IMR-90 (cell line): Measurements from ENCODE around the gene HMG20B. TPM values are rescaled to one million over a fixed set of nuclear protein-coding genes. Genes with fewer than 3 reads are reported as not detected.

Source experiments
- ATAC-seq: fragments of 200-7000 bp; cut with Tn5 transposase; 2 replicates; pipeline ENCODE4 v1.9.1; 2020; ENCODE audit warnings: low read depth, mild to moderate bottlenecking, moderate library complexity
- BruUV-seq: library from RNA; stranded (reverse); fragments of 400-500 nt; replicated peaks from 2 replicates; lab custom pipeline; 2021; lab: Mats Ljungman, UMichigan
- CTCF ChIA-PET: fragments of 300-600 bp; formaldehyde crosslinking; extraction: SDS; loops from one replicate; lab custom pipeline; 2021; ENCODE audit warnings: antibody characterized with exemption; lab: Yijun Ruan, JAX
- POLR2A ChIA-PET: fragments of 300-600 bp; sonication (Branson Sonifier 250); formaldehyde crosslinking; loops from one replicate; lab custom pipeline; 2022; ENCODE audit warnings: antibody characterized with exemption; ENCODE audit not compliant: unreplicated experiment; lab: Charles Lee
- DNase-seq: peaks from one replicate; pipeline ENCODE4 v3.0.0; 2013
- H2AFZ ChIP-seq: replicated peaks from 2 replicates; pipeline ENCODE3; 2013; ENCODE audit warnings: low read length, mild to moderate bottlenecking; ENCODE audit not compliant: poor library complexity
- H2AK5ac ChIP-seq: 2 replicates; pipeline ENCODE4 v1.6.1; 2013; ENCODE audit warnings: low read depth, low read length, inconsistent platforms
- H2AK9ac ChIP-seq: replicated peaks from 2 replicates; pipeline ENCODE3; 2013; ENCODE audit warnings: mild to moderate bottlenecking, low read depth, low read length, moderate library complexity; ENCODE audit not compliant: poor library complexity
- H2BK120ac ChIP-seq: 2 replicates; pipeline ENCODE4 v1.6.1; 2013; ENCODE audit warnings: low read depth, low read length, inconsistent platforms
- H2BK15ac ChIP-seq: 3 replicates; pipeline ENCODE4 v1.6.1; 2013; ENCODE audit warnings: low read depth, low read length, inconsistent platforms
- H2BK20ac ChIP-seq: 2 replicates; pipeline ENCODE4 v1.6.1; 2013; ENCODE audit warnings: low read depth, mild to moderate bottlenecking, inconsistent platforms, low read length, moderate library complexity
- H2BK5ac ChIP-seq: 2 replicates; pipeline ENCODE4 v1.6.1; 2013; ENCODE audit warnings: mild to moderate bottlenecking, low read depth, low read length, inconsistent platforms; ENCODE audit not compliant: poor library complexity, severe bottlenecking
- H3K14ac ChIP-seq: replicated peaks from 2 replicates; pipeline ENCODE4 v1.6.1; 2013; ENCODE audit warnings: low read depth, low read length, inconsistent platforms
- H3K18ac ChIP-seq: 2 replicates; pipeline ENCODE4 v1.6.1; 2013; ENCODE audit warnings: low read depth, low read length, control low read depth
- H3K23ac ChIP-seq: 2 replicates; pipeline ENCODE4 v1.6.1; 2013; ENCODE audit warnings: low read depth, low read length, inconsistent platforms
- H3K27ac ChIP-seq: 2 replicates; pipeline ENCODE4 v1.5.1; 2013; ENCODE audit warnings: mild to moderate bottlenecking, control low read depth, low read length; ENCODE audit not compliant: insufficient read depth
- H3K27me3 ChIP-seq: 2 replicates; pipeline ENCODE4 v1.6.1; 2013; ENCODE audit warnings: low read length; ENCODE audit not compliant: control insufficient read depth, insufficient read depth
- H3K36me3 ChIP-seq: 2 replicates; pipeline ENCODE4 v1.6.1; 2013; ENCODE audit warnings: low read length, mixed read lengths; ENCODE audit not compliant: control insufficient read depth, insufficient read depth
- H3K4ac ChIP-seq: 2 replicates; pipeline ENCODE4 v1.6.1; 2013; ENCODE audit warnings: low read depth, low read length, inconsistent platforms
- H3K4me1 ChIP-seq: 2 replicates; pipeline ENCODE4 v1.6.1; 2013; ENCODE audit warnings: low read length, mixed read lengths; ENCODE audit not compliant: control insufficient read depth, insufficient read depth
- H3K4me2 ChIP-seq: 2 replicates; pipeline ENCODE4 v1.6.1; 2013; ENCODE audit warnings: low read depth, mild to moderate bottlenecking, control low read depth, low read length, moderate library complexity
- H3K4me3 ChIP-seq: 2 replicates; pipeline ENCODE4 v1.5.1; 2013; ENCODE audit warnings: low read depth, mild to moderate bottlenecking, control low read depth, low read length, moderate library complexity; ENCODE audit not compliant: insufficient read depth
- H3K56ac ChIP-seq: 2 replicates; pipeline ENCODE4 v1.6.1; 2013; ENCODE audit warnings: low read length, inconsistent platforms; ENCODE audit not compliant: insufficient read depth; ENCODE audit errors: extremely low read depth
- H3K79me1 ChIP-seq, 2 experiments: 2 replicates each; pipeline ENCODE4 v1.6.1; 2013; ENCODE audit warnings: low read length in 2 of 2, inconsistent platforms in 1 of 2, low read depth in 1 of 2
- H3K9ac ChIP-seq: 2 replicates; pipeline ENCODE4 v1.6.1; 2013; ENCODE audit warnings: low read depth, low read length, control low read depth
- H3K9me1 ChIP-seq: 2 replicates; pipeline ENCODE4 v1.6.1; 2013; ENCODE audit warnings: low read length, inconsistent platforms; ENCODE audit not compliant: insufficient read depth
- H3K9me3 ChIP-seq: 2 replicates; pipeline ENCODE4 v1.6.1; 2013; ENCODE audit warnings: low read length; ENCODE audit not compliant: control insufficient read depth, insufficient read depth
- H4K20me1 ChIP-seq: 2 replicates; pipeline ENCODE4 v1.6.1; 2013; ENCODE audit warnings: low read length, inconsistent platforms; ENCODE audit not compliant: insufficient read depth
- H4K5ac ChIP-seq: 2 replicates; pipeline ENCODE4 v1.6.1; 2013; ENCODE audit warnings: mild to moderate bottlenecking, low read depth, low read length, control low read depth
- H4K8ac ChIP-seq, 2 experiments: 2 replicates each; pipeline ENCODE4 v1.6.1; 2013; ENCODE audit warnings: low read depth in 2 of 2, low read length in 2 of 2, control low read depth in 1 of 2, inconsistent platforms in 1 of 2
- H4K91ac ChIP-seq: 2 replicates; pipeline ENCODE4 v1.6.1; 2013; ENCODE audit warnings: low read depth, low read length, inconsistent platforms; ENCODE audit not compliant: insufficient read depth
- BHLHE40 ChIP-seq: fragments of 150-350 bp; IDR thresholded peaks from 2 replicates; pipeline ENCODE4 v1.6.1; 2016; ENCODE audit warnings: mild to moderate bottlenecking, low read depth, low read length
- FOS ChIP-seq: fragments of 150-350 bp; IDR thresholded peaks from 2 replicates; pipeline ENCODE4 v1.6.1; 2016; ENCODE audit warnings: low read depth, low read length
- MAFK ChIP-seq: IDR thresholded peaks from 2 replicates; pipeline ENCODE4 v1.6.1; 2012; ENCODE audit warnings: low read depth, low read length, improper control_type of control experiment
- MXI1 ChIP-seq: IDR thresholded peaks from 2 replicates; pipeline ENCODE4 v1.6.1; 2012; ENCODE audit warnings: low read depth, mild to moderate bottlenecking, low read length, moderate library complexity, borderline replicate concordance
- RAD21 ChIP-seq: IDR thresholded peaks from 2 replicates; pipeline ENCODE4 v1.6.1; 2012; ENCODE audit warnings: low read length, improper control_type of control experiment
- RCOR1 ChIP-seq: IDR thresholded peaks from 2 replicates; pipeline ENCODE4 v1.6.1; 2012; ENCODE audit warnings: mild to moderate bottlenecking, low read length, improper control_type of control experiment; ENCODE audit not compliant: insufficient replicate concordance
- RFX5 ChIP-seq: IDR thresholded peaks from 2 replicates; pipeline ENCODE4 v1.8.0; 2012; ENCODE audit warnings: low read depth, mild to moderate bottlenecking, low read length, moderate library complexity
- WGBS, 2 experiments: methylation state at CpG; one replicate each; pipeline versions ENCODE4 v1.1.5 to v1.1.7; 2013; ENCODE audit warnings: missing lambda C conversion rate in 2 of 2; ENCODE audit not compliant: insufficient read length in 1 of 2; ENCODE audit errors: extremely low coverage in 2 of 2; 5-methylcytosine and 5-hydroxymethylcytosine counted together
- dilution Hi-C: fragments of 300-500 bp; cut with HindIII; formaldehyde crosslinking; loops from one replicate; pipeline ENCODE4 v1.14.3; 2018; ENCODE audit warnings: low sequenced_read_pairs; ENCODE audit not compliant: unreplicated experiment
- in situ Hi-C: fragments of 300-500 bp; cut with MboI; formaldehyde crosslinking; loops from 3 replicates; pipeline ENCODE4 v1.14.3; 2019; ENCODE audit warnings: low sequenced_read_pairs, inconsistent platforms, mixed read lengths
- intact Hi-C: fragments of 100-400 bp; cut with micrococcal nuclease; formaldehyde crosslinking; loops from 2 replicates; pipeline ENCODE4 v1.10.0; 2022
- polyA plus RNA-seq, 3 experiments: library from polyadenylated mRNA; depleted of rRNA; stranded (reverse); fragments of >200 nt; gene quantifications; 2 replicates each; pipeline ENCODE4 v1.2.3, GENCODE V29; 2012; ENCODE audit warnings: low replicate concordance in 1 of 3
- total RNA-seq: library from RNA; depleted of rRNA; stranded (reverse); fragments of >200 nt; gene quantifications from 2 replicates; pipeline ENCODE4 v1.2.3, GENCODE V29; 2012
- TF ChIP-seq, protein P1 (sequence below): fragments of 150-350 bp; IDR thresholded peaks from 2 replicates; pipeline ENCODE4 v1.6.1; 2017; ENCODE audit warnings: mild to moderate bottlenecking, antibody characterized with exemption, low read length, low read depth

HMG20B gene
- total and polyA plus RNA-seq, 2 of the 4 experiments (the other 2 are of a cell fraction) = 57.5 to 63.8 TPM

DNA sequence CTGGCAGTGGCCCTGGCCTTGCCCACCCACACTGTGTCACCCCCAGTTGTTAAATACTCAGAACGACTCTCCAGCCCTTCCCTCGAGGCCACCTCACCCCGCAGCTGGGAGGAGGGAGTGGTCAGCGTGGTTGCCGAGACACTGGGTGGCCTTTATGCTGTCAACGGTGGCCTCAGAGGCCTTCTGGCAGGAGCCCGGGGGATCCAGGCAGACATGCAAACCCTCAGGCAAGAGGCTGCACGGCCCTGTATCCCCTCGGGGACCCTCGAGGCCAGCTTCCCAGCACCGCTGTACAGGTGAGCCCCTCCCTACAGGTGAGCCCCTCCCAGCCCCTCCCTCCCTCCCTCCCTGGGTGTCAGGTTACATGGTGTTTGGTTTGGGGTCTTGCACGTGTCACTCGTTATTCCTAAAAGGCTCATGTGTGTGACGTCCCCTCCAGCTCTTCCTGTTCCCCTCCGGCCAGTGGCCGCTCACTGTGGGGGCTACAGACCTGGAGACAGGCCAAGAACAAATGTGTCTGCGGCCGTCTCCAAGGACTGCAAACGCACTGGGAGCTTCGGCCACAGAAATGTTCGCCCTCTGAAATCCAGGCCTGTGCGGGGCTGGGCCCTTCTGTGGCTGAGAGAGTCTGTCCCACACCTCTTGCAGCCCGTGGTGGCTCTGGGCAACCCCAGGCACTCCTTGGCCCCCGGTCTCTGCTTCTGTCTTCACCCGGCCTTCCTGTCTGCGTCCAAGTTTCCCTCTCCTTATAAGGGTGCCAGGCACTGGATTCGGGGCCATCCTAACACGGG is 33.6 kb upstream of the HMG20B start, which contains the start of gene TEKTIP1 (continued):
- TF ChIP-seq, protein P1, sequence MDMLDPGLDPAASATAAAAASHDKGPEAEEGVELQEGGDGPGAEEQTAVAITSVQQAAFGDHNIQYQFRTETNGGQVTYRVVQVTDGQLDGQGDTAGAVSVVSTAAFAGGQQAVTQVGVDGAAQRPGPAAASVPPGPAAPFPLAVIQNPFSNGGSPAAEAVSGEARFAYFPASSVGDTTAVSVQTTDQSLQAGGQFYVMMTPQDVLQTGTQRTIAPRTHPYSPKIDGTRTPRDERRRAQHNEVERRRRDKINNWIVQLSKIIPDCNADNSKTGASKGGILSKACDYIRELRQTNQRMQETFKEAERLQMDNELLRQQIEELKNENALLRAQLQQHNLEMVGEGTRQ = no peak

DNA sequence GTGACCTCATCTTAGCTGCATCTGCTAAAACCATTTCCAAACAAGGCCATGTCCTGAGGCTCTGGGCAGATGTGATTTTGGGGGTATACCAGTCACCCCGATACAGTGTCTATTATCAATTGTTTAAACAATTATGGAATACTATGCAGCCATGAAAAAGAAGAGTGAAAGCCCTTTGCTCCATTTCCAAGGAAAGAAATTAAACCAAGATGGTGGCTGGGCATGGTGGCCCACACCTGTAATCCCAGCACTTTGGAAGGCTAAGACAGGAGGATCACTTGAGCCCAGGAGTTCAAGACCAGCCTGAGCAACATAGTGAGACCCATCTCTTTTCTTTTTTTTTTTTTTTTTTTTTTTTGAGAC is 33.0 kb upstream of the HMG20B start:
- no peak overlapping the region for H3K23ac ChIP-seq
- ATAC-seq = no peak
- H3K27me3 ChIP-seq = no peaks in the 10 kb centered on the region
- H2BK15ac ChIP-seq = no peak overlapping the region
- H3K4me1 ChIP-seq = no peaks in the 10 kb centered on the region
- no peaks in the 10 kb centered on the region for H3K9me1 ChIP-seq
- H3K79me1 ChIP-seq = peaks cover 9 to 31% of the 10 kb centered on the region in 2 experiments; a peak in 3 of 4 replicates
- BruUV-seq = no TSS peak
- dilution Hi-C loops (no loop called here), in situ Hi-C loops (no loop called here), intact Hi-C loops (no loop called here)
- H4K91ac ChIP-seq = no peak overlapping the region
- POLR2A ChIA-PET = no interaction called here
- H2AK5ac ChIP-seq = no peak overlapping the region
- no peak overlapping the region for H3K27ac ChIP-seq
- peaks cover 32% of the 10 kb centered on the region for H4K20me1 ChIP-seq
- H2AFZ ChIP-seq = no peak overlapping the region
- H2AK9ac ChIP-seq = no peak overlapping the region
- no peak overlapping the region for H3K18ac ChIP-seq
- CTCF ChIA-PET = no interaction called here
- H3K4me2 ChIP-seq = no peak overlapping the region
- H3K9ac ChIP-seq = no peak overlapping the region
- no peak overlapping the region for H2BK5ac ChIP-seq
- DNase-seq = no peak
- peaks cover 26% of the 10 kb centered on the region for H3K36me3 ChIP-seq
- no peak overlapping the region for H4K8ac ChIP-seq
- no peak overlapping the region for H4K5ac ChIP-seq
- no peak for TF ChIP-seq MAFK
- TF ChIP-seq RCOR1 = no peak
- no peak for TF ChIP-seq FOS
- TF ChIP-seq, protein P1 = no peak
- no peak for TF ChIP-seq MXI1
- TF ChIP-seq RFX5 = no peak
- TF ChIP-seq RAD21 = no peak
- TF ChIP-seq BHLHE40 = no peak
- no peak overlapping the region for H3K56ac ChIP-seq
- H2BK120ac ChIP-seq = no peak overlapping the region
- no peak overlapping the region for H3K4me3 ChIP-seq
- no peak overlapping the region for H2BK20ac ChIP-seq
- H3K4ac ChIP-seq = no peak overlapping the region
- WGBS, 2 experiments = no CpG with 5 or more reads among the region's 1 CpG
- H3K14ac ChIP-seq = no peak overlapping the region
- H3K9me3 ChIP-seq = no peaks in the 10 kb centered on the region
